H9 (cell line): ENCODE measurements around the gene TNP2. TPM values are rescaled to one million over a fixed set of nuclear protein-coding genes. Genes with fewer than 3 reads are reported as not detected.

Experiments
- DNase-seq: peaks from one replicate; pipeline ENCODE4 v3.0.0-alpha.2; 2017
- H2AFZ ChIP-seq: one replicate; pipeline ENCODE4 v1.6.1; 2013; ENCODE audit warnings: mild to moderate bottlenecking, low read length, control low read depth, moderate library complexity
- H2AK5ac ChIP-seq: 2 replicates; pipeline ENCODE4 v1.6.1; 2013; ENCODE audit warnings: low read length, control low read depth, mixed read lengths; ENCODE audit not compliant: insufficient read length
- H2BK120ac ChIP-seq: one replicate; pipeline ENCODE4 v1.6.1; 2013; ENCODE audit warnings: low read depth, mild to moderate bottlenecking, low read length, control low read depth, inconsistent platforms; ENCODE audit not compliant: poor library complexity, severe bottlenecking
- H2BK12ac ChIP-seq: 2 replicates; pipeline ENCODE4 v1.6.1; 2013; ENCODE audit warnings: low read length, control low read depth, mixed read lengths, low read depth; ENCODE audit not compliant: insufficient read length
- H2BK15ac ChIP-seq: 2 replicates; pipeline ENCODE4 v1.6.1; 2013; ENCODE audit warnings: low read depth, low read length, control low read depth
- H2BK20ac ChIP-seq: one replicate; pipeline ENCODE4 v1.6.1; 2013; ENCODE audit warnings: low read depth, mild to moderate bottlenecking, low read length, control low read depth, inconsistent platforms; ENCODE audit not compliant: poor library complexity, severe bottlenecking
- H2BK5ac ChIP-seq: 2 replicates; pipeline ENCODE4 v1.6.1; 2013; ENCODE audit warnings: low read length, control low read depth, mixed read lengths; ENCODE audit not compliant: insufficient read length
- H3K14ac ChIP-seq: 2 replicates; pipeline ENCODE4 v1.6.1; 2013; ENCODE audit warnings: low read length, control low read depth; ENCODE audit not compliant: insufficient read depth
- H3K18ac ChIP-seq: 2 replicates; pipeline ENCODE4 v1.6.1; 2013; ENCODE audit warnings: low read depth, mild to moderate bottlenecking, mixed read lengths, low read length, control low read depth; ENCODE audit not compliant: insufficient read length
- H3K23ac ChIP-seq: 2 replicates; pipeline ENCODE4 v1.6.1; 2013; ENCODE audit warnings: low read length, control low read depth, mixed read lengths, low read depth; ENCODE audit not compliant: insufficient read length
- H3K23me2 ChIP-seq: 2 replicates; pipeline ENCODE4 v1.6.1; 2013; ENCODE audit warnings: low read depth, mild to moderate bottlenecking, mixed read lengths, low read length, control low read depth; ENCODE audit not compliant: insufficient read length, poor library complexity, severe bottlenecking
- H3K27ac ChIP-seq: 2 replicates; pipeline ENCODE4 v1.5.1; 2013; ENCODE audit warnings: low read length, control low read depth, mixed read lengths, low read depth; ENCODE audit not compliant: insufficient read length
- H3K27me3 ChIP-seq: 2 replicates; pipeline ENCODE4 v1.6.1; 2013; ENCODE audit warnings: low read length, control low read depth, inconsistent platforms; ENCODE audit not compliant: insufficient read depth
- H3K4ac ChIP-seq: 2 replicates; pipeline ENCODE4 v1.6.1; 2013; ENCODE audit warnings: low read depth, mild to moderate bottlenecking, control low read depth, inconsistent platforms, low read length, moderate library complexity
- H3K4me1 ChIP-seq: 2 replicates; pipeline ENCODE4 v1.6.1; 2013; ENCODE audit warnings: low read length, control low read depth, inconsistent platforms; ENCODE audit not compliant: insufficient read depth
- H3K4me2 ChIP-seq: 2 replicates; pipeline ENCODE4 v1.6.1; 2013; ENCODE audit warnings: low read length, control low read depth, mixed read lengths; ENCODE audit not compliant: insufficient read length, insufficient read depth
- H3K56ac ChIP-seq: 2 replicates; pipeline ENCODE4 v1.6.1; 2013; ENCODE audit warnings: low read depth, mild to moderate bottlenecking, mixed read lengths, low read length, control low read depth; ENCODE audit not compliant: insufficient read length
- H3K79me1 ChIP-seq: 2 replicates; pipeline ENCODE4 v1.6.1; 2013; ENCODE audit warnings: low read depth, mild to moderate bottlenecking, moderate library complexity, low read length, control low read depth, inconsistent platforms; ENCODE audit not compliant: insufficient read depth, poor library complexity, severe bottlenecking
- H3K79me2 ChIP-seq: 2 replicates; pipeline ENCODE4 v1.6.1; 2013; ENCODE audit warnings: low read length, control low read depth, inconsistent platforms; ENCODE audit not compliant: insufficient read depth
- H3K9ac ChIP-seq: 2 replicates; pipeline ENCODE4 v1.6.1; 2013; ENCODE audit warnings: low read length, control low read depth, mixed read lengths; ENCODE audit not compliant: insufficient read length; ENCODE audit errors: extremely low read depth
- H3K9me3 ChIP-seq: one replicate; pipeline ENCODE4 v1.6.1; 2013; ENCODE audit warnings: low read depth, low read length, inconsistent platforms; ENCODE audit not compliant: control insufficient read depth
- H3T11ph ChIP-seq: one replicate; pipeline ENCODE4 v1.6.1; 2013; ENCODE audit warnings: mild to moderate bottlenecking, low read length, control low read depth, inconsistent platforms
- H4K20me1 ChIP-seq: one replicate; pipeline ENCODE4 v1.6.1; 2013; ENCODE audit not compliant: control insufficient read depth, insufficient read length, insufficient read depth
- H4K5ac ChIP-seq: 2 replicates; pipeline ENCODE4 v1.6.1; 2013; ENCODE audit warnings: low read depth, mild to moderate bottlenecking, mixed read lengths, low read length, control low read depth; ENCODE audit not compliant: insufficient read length
- H4K8ac ChIP-seq: replicated peaks from 2 replicates; pipeline ENCODE4 v1.6.1; 2013; ENCODE audit warnings: low read length, control low read depth, mixed read lengths, low read depth; ENCODE audit not compliant: insufficient read length
- H4K91ac ChIP-seq: 2 replicates; pipeline ENCODE4 v1.6.1; 2013; ENCODE audit warnings: low read depth, mild to moderate bottlenecking, moderate library complexity, mixed read lengths, low read length, control low read depth; ENCODE audit not compliant: insufficient read length
- H3K27ac Mint-ChIP-seq, 3 experiments: 2 replicates in 2 of 3; 3 replicates in 1 of 3; pipeline ENCODE4 v1.8.0; 2020 to 2021; ENCODE audit warnings: mixed read lengths in 3 of 3, mild to moderate bottlenecking in 1 of 3, moderate library complexity in 1 of 3
- H3K27me3 Mint-ChIP-seq: 2 replicates; pipeline ENCODE4 v1.8.0; 2021; ENCODE audit warnings: low read depth, mild to moderate bottlenecking, moderate library complexity, mixed read lengths
- H3K36me3 Mint-ChIP-seq, 3 experiments: 2 replicates in 2 of 3; 3 replicates in 1 of 3; pipeline ENCODE4 v1.8.0; 2020 to 2021; ENCODE audit warnings: low read depth in 3 of 3, mixed read lengths in 3 of 3; ENCODE audit not compliant: insufficient read depth in 1 of 3
- H3K4me1 Mint-ChIP-seq, 2 experiments: 2 replicates each; pipeline ENCODE4 v1.8.0; 2020; ENCODE audit warnings: mixed read lengths in 2 of 2
- H3K4me3 Mint-ChIP-seq, 2 experiments: 2 replicates in 1 of 2; 3 replicates in 1 of 2; pipeline ENCODE4 v1.8.0; 2020 to 2021; ENCODE audit warnings: mild to moderate bottlenecking in 2 of 2, mixed read lengths in 2 of 2, moderate library complexity in 1 of 2
- H3K9me3 Mint-ChIP-seq, 2 experiments: 2 replicates in 1 of 2; 3 replicates in 1 of 2; pipeline ENCODE4 v1.8.0; 2020; ENCODE audit warnings: mild to moderate bottlenecking in 2 of 2, mixed read lengths in 2 of 2, moderate library complexity in 1 of 2
- WGBS: extraction: QIAGEN DNeasy Blood & Tissue Kit; methylation state at CpG from one replicate; pipeline ENCODE4 v1.1.7; 2013; ENCODE audit warnings: missing lambda C conversion rate, low lambda C conversion rate, mixed read lengths; ENCODE audit not compliant: insufficient read length; ENCODE audit errors: extremely low coverage; 5-methylcytosine and 5-hydroxymethylcytosine counted together
- total RNA-seq: library from RNA; stranded (reverse); gene quantifications from 2 replicates; pipeline ENCODE4 v1.2.1, GENCODE V29; 2021
- TF ChIP-seq, protein P1 (sequence below): fragments of 200-600 bp; sonication (generic); conservative IDR thresholded peaks from 3 replicates; pipeline ENCODE4 v1.8.0; 2021; ENCODE audit warnings: antibody characterized with exemption, mild to moderate bottlenecking

Gene TNP2
- total RNA-seq, 1 experiment from 2014 or later: not detected

DNA sequence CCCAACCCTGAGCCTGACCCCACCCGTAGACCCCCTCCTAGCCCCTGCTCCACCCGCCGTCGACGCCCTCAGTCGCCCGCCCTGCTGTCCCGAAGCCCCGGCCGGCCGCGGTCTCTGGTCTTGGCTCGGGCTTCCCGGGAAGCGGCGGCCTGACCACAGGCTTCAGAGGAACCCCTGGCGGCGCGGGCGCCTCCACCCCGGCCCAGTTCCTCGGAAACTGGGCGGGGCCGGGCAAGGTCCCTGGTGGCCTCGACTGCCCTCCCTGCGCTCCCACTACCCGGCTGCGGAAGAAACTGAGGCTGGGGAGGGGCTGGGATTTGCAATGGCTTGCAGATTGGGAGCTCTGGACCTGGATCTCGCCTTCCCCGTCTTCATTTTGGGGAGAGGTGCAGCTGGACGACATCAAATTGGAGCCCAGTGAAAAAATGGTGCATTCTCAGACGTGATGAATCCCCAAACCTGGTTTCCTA lies 12.4 kb downstream of the TNP2 start:
- no peak overlapping the region for H4K5ac ChIP-seq
- Mint-ChIP-seq H3K9me3 (no peaks in the 10 kb centered on the region), H3K27ac (peak overlapping the region; percentile 72 to 92 (median 81); a peak in 4 of 7 replicates), H3K4me1 (peaks cover 30 to 31% of the 10 kb centered on the region in 2 experiments), H3K27me3 (no peaks in the 10 kb centered on the region; the same call in 1 of the 2 replicates), H3K4me3 (peak overlapping the region; percentile 87 to 89), H3K36me3 (peaks cover 5 to 13% (median 8%) of the 10 kb centered on the region in 3 experiments; a peak in 5 of 7 replicates)
- H4K91ac ChIP-seq: no peak overlapping the region
- no peak overlapping the region for H3K27ac ChIP-seq
- peaks cover 6% of the 10 kb centered on the region for H4K20me1 ChIP-seq
- H2AFZ ChIP-seq: no peak overlapping the region
- H3K4ac ChIP-seq: no peak overlapping the region
- H2BK120ac ChIP-seq: no peak overlapping the region
- H3K56ac ChIP-seq: no peak overlapping the region
- no peaks in the 10 kb centered on the region for H3K79me1 ChIP-seq
- TF ChIP-seq, protein P1, sequence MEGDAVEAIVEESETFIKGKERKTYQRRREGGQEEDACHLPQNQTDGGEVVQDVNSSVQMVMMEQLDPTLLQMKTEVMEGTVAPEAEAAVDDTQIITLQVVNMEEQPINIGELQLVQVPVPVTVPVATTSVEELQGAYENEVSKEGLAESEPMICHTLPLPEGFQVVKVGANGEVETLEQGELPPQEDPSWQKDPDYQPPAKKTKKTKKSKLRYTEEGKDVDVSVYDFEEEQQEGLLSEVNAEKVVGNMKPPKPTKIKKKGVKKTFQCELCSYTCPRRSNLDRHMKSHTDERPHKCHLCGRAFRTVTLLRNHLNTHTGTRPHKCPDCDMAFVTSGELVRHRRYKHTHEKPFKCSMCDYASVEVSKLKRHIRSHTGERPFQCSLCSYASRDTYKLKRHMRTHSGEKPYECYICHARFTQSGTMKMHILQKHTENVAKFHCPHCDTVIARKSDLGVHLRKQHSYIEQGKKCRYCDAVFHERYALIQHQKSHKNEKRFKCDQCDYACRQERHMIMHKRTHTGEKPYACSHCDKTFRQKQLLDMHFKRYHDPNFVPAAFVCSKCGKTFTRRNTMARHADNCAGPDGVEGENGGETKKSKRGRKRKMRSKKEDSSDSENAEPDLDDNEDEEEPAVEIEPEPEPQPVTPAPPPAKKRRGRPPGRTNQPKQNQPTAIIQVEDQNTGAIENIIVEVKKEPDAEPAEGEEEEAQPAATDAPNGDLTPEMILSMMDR: no peak
- peaks cover 5% of the 10 kb centered on the region; the same call in 1 of the 2 replicates for H3K4me1 ChIP-seq
- no peaks in the 10 kb centered on the region for H3K9me3 ChIP-seq
- no peak overlapping the region for H2BK20ac ChIP-seq
- no CpG with 5 or more reads among the region's 32 CpGs for WGBS
- H2BK12ac ChIP-seq: no peak overlapping the region
- H3K14ac ChIP-seq: no peak overlapping the region
- H2BK5ac ChIP-seq: no peak overlapping the region
- H4K8ac ChIP-seq: no peak overlapping the region
- H3K23me2 ChIP-seq: peaks cover 9% of the 10 kb centered on the region
- peak; percentile 57 for DNase-seq
- H2AK5ac ChIP-seq: no peak overlapping the region
- H3K18ac ChIP-seq: peak overlapping the region; percentile 66
- peaks cover 10% of the 10 kb centered on the region; the same call in 1 of the 2 replicates for H3K79me2 ChIP-seq
- H3T11ph ChIP-seq: no peak overlapping the region
- H3K27me3 ChIP-seq: no peaks in the 10 kb centered on the region
- peak overlapping the region; percentile 78 for H3K4me2 ChIP-seq
- H3K9ac ChIP-seq: peak overlapping the region; percentile 45
- H3K23ac ChIP-seq: no peak overlapping the region
- no peak overlapping the region for H2BK15ac ChIP-seq
